NCI-H2171 (cell line): Measurements from ENCODE around the gene CCDC152.

ENCODE experiments used
- DNase-seq: peaks from one replicate; lab custom pipeline; 2025; lab: John Stamatoyannopoulos, UW

The CCDC152 gene

DNA sequence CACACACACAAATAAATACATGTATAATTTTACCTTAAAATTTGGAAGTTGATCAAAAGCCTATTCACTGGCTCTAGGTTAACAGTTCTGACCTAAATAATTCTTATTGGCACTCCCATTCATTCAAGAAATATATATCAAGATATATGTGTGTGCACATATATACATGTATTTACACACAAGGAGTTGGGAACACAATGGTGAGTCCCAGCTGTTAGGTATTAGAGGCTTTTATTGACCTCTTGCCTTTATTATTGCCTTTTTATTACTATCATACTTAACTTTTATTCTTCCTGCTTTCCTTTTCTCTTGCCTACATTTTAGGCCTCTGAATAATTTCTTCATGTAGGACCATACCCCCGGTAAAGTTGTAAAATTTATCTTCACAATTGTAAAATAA, 25.0 kb downstream of the CCDC152 start:
- DNase-seq, result no peak

DNA sequence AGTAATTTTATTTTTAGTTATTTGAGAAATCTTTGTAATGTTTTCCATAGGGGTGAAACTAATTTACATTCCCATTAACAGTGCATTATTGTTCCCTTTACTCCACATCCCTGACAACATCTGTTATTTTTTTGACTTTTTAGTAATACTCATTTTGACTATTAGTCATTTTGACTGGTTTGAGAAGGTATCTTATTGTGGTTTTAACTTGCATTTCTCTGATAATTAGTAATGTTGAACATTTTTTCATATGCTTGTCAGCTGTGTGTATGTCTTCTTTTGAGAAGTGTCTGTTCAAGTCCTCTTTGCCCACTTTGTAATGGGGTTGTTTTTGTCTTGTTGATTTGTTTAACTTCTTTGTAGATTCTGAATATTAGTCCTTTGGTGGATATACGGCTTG, 27.5 kb downstream of the CCDC152 start:
- DNase-seq, result no peak

DNA sequence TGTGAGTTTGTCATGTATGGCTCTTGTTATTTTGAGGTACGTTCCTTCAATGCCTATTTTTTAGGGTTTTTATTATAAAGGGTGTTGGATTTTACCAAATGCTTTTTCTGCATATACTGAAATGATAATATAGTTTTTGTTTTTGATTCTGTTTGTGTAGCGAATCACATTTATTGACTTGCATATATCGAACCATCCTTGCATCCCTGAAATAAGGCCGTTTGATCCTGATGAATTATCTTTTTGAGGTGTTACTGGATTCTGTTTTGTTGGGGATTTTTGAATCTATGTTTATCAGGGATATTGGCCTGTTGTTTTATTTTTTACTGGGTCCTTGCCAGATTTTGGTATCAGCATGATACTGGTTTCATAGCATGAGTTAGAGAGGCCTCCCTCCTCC, 29.1 kb downstream of the CCDC152 start:
- no peak for DNase-seq

DNA sequence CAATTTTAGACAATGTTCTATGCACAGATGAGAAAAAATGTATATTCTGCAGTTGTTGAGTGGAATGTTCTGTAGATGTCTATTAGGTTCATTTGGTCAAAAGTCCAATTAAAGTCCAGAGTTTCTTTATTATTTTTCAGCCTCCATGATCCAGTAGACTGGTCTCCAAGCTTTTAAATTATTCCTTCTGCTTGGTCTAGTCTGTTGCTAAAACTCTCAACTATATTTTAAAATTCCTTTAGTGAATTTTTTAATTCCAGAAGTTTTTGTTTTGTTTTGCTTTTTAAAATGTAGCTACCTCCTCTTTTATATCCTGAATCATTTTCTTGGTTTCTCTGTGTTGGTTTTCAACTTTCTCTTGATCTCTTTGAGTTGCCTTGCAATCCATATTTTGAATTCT, 30.5 kb downstream of the CCDC152 start:
- no peak for DNase-seq

DNA sequence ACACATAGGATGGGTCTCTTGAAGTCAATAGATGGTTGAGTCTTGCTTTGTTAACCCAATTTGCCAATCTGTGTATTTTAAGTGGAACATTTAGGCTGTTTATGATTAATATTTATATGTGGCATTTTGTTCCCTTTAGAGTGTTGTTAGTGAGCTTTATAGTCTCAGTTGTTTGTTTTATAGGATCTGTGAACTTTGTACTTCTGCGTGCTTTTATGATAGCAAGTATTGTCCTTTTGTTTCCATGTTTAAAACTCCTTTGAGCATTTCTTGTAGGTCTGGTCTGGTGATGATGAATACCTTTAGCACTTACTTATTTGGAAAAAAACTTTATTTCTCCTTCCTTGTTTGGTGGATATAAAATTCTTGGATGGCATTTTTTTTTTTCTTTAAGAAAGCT, 31.2 kb downstream of the CCDC152 start:
- DNase-seq, result no peak

DNA sequence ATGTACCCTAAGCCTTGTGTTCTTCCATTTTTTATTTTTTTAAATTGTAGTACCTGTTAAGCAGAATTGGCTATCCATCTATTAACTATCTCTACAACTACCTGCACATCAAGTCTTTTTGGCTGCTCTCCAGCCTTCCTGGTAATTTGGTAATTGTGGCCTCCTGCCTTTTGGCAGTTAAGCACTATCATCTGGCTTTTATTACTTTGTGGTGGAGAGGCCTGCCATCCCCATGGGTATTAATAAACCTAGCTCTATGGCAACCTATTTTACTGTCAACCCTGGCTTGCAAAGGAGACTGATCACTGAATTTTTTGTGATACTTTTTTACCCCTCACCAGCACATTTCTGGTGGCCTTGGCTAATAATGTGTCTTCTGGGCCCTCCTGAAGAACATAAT, 34.5 kb downstream of the CCDC152 start:
- no peak for DNase-seq

DNA sequence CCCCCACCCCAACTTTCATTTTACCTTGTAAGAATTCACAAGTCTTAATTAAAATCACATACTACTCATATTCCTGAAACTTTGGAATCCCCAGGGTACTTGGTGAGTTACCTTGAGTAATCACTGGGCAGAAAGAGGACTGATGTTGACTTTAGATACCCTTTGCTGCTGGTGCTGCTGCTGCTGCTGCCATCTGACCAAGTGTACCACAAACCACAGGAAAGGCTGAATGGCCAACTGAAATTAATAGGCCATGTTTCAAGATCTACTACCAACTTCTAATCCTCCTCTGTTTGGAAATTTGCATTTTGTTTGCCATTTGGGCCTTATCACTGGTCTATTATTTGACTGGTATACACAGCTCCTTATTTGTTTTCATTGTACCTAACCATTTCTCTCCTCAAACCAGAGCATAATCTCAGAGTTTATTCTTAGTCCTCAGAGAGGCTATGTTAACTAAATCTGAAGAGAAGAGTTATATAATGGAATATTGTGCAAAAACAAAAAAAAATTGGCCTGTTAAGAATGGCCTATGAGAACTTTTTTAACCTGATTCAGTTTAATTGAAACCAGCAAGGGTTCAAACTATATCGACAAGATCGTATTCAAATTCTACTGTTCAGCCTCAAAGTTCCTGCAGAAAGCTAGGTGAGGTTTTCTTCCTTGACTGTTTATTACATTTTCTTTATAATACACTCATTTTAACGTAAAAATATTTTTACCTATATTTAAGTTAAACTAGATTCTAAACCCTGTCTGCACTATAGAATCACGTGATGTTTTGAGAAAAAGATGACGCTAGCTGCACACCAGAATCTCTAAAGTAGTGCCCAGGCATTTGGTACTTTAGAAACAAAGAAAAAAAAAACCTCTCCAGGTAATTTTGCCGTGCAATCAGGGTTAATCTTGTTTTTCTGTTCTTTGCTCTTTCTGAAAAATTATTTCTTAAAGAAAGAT, 41.9 kb downstream of the CCDC152 start:
- DNase-seq, result no peak

DNA sequence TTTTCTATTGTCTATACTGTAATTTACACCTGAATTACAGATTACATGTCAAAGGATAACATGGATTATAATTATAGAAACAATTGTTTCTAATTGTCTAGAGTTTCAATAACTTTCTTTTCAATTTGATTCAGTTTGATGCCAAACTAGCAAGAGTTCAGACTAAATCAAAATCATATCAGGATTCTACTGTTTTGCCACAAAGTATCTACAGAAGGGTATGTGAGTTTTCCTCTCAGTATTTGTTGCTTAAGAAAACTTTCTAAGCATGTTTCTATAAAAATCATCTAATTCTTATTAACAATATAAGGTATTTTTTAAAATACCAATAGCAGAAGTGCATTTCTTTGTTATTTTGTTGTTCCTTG, 42.6 kb downstream of the CCDC152 start:
- DNase-seq, result no peak

DNA sequence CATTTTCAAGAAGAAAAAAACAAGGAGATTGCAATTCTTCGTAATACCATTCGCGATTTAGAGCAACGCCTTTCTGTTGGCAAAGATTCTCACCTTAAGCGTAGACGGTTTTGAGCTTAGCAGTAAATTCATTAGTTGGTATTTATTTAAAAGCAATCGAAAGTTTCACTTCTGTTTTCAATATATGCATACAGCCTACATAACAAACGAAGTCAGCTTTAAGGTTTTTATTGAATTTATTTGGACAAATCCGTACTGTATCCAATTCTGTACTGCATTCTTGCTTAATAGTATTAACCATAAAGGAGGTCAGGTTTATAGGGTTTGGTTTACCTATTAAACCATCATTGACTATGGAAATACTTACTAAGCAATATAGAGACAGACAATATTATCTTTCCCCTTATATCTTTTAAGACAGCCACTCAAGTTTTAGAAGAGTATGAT, 43.1 kb downstream of the CCDC152 start:
- no peak for DNase-seq

DNA sequence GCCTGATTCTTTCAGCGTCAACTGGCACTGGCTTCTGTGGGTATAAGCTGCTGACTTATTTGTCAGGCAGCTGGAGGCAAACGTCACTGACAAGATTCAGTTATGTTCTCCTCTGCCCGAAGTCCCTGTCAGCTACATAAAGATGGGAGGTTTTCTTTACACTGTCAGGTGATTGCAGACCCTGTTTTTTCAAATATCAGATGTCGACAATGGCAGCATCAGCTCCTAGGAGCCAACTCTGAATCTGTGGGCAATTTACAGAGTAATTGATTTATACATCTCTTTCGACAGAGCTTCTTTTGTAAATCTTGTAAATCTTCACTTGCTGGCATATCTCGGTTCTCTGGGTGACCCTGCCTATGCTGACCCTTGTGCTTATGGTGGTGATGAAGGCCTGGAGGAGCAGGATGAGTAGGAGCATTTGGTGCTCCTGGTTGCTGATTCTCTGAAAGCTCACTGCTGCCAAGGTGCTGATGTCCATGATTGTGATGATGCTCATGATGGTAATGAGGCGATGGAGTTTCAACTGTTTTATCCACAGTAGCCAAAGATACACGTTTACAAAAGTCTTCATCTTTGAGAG, 44.2 kb downstream of the CCDC152 start:
- no peak for DNase-seq

DNA sequence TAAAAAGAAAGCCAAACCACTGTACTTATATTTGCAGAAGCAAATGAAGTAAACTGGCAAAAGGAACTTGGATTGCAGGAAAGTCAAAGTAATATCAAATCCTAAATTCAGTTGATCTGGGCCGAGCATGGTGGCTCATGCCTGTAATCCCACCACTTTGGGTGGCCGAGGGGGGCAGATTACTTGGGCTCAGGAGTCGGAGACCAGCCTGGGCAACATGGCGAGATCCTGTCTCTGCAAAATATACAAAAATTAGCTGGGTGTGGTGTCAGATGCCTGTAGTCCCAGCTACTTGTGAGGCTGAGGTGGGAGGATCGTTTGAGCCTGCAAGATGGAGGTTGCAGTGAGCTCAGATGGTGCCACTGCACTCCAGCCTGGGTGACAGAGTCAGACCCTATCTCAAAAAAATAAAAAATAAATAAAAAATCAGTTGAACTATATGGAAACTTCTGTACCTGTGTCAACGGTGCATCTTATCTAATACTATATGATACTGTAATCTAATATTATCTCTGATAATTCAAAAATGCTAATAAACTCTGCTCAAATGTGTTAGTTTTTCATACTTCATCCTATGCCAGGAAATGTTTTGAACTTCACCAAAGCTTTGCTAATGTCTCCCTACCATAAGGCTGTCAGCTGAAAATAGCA, 45.0 kb downstream of the CCDC152 start:
- DNase-seq, result no peak

DNA sequence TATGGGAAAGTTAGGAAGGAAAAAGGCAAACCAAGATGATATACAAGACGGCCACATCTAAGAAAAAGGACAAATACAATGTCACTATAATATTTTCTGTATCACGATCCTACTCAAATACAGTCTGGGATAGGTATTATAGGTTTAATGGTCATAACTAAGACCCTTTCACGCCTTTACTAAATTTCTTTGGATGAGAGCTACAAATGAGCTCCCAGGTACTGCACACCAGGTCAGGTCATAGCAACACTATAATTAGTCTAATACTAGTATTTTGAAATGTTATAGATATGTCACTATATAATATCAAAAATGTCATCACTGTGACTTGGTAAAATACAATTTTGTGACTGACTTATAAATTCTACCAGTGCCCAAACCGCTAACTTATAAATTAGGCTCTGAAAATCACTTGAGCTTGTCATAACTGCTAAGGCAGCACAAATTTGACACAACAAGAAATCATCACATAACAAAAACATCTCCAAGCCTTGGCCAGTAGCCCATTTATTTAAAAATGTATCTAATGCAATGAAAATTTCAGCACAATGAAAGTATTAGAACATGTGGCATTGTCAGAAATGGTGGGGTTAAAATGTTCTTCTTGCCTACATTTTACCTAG, 48.2 kb downstream of the CCDC152 start:
- no peak for DNase-seq

DNA sequence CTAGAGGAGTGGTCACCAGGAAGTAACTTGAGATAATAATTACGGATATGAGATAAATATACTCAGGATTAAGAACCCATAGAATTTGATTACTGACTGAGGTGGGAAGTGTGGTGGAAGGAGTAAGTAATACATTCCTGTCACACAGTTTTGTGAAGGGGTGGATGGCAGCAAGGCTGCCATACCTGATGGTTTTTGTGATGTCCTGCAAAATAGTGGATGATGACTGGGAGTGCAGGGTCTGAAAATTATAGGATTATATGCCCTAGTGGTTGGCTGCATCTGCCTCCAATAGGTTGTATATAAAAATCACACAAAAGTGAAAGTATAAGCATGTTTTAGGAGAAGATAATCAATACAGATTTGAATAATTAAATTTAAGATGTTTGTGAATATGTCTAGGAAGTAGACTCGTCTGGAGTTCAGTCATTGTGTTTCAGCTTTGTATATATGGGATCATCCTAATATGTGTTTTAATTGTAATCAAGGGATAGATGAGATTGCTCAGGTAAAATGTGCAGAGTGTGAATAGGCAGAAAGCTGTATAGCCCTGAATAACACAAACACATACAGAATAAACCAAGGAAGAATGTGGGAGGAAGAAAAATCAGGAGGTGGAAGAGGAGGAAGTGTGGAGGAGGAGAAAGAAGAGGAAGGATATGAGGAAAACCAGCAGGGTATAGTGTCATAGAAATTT, 49.5 kb downstream of the CCDC152 start:
- DNase-seq, result no peak

DNA sequence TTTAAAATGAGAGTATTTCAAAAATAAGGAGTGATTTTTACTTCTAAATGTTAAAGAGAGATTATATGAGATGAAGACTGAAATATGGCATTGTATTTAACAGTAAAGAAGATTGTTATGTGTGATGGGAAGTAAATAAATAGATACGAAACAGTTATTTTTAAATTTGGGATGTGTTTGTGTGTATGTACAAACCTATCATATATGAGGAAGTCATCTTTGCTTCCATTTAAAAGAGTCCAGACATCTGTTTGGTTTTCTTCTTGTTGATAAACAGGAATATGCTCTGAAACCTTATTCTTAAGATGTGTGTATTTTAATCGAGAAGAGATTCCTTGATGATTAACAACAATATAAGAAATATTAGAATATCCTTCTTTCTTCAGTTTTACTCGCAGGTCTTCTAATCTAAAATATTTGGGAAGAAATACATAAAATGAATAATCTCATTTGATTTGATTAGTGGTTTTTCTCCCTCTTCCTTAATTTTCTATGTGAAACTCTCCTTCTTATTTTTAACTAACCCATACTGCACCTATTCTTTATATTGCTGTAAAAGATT, 50.2 kb downstream of the CCDC152 start:
- DNase-seq, result no peak

DNA sequence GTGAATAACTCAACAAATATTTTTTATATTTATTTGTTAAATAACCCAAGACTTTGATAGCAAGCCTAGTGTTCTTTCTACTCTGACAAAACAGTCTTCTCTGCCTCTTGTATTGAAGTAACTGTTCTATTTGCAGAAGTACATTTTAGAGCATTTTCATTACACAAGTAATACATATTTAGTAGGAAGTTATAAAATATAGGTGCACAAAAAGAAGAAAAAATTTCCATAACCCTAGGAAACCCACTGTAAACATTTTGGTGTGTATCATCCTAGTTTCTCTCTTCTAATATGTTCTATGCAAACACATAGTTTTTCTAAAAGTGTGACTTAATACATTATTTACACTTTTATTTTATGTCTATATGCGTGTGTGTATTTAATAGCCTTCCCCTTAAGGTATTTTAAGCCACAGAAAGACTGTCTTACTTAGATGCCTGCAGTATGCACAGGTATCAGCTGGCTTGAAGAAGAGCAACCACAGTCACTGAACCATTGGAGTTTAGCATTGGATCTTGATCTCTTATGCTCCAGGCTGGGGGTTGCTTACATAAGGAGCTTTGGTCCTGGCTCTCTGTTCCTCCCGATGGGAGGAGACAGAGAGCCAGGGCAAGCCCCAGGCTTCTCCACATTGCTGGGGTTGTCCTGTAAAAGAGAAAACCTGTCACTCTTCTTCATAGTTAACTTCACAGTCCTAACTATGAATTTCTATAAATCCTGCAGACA, 51.3 kb downstream of the CCDC152 start:
- DNase-seq, result no peak

DNA sequence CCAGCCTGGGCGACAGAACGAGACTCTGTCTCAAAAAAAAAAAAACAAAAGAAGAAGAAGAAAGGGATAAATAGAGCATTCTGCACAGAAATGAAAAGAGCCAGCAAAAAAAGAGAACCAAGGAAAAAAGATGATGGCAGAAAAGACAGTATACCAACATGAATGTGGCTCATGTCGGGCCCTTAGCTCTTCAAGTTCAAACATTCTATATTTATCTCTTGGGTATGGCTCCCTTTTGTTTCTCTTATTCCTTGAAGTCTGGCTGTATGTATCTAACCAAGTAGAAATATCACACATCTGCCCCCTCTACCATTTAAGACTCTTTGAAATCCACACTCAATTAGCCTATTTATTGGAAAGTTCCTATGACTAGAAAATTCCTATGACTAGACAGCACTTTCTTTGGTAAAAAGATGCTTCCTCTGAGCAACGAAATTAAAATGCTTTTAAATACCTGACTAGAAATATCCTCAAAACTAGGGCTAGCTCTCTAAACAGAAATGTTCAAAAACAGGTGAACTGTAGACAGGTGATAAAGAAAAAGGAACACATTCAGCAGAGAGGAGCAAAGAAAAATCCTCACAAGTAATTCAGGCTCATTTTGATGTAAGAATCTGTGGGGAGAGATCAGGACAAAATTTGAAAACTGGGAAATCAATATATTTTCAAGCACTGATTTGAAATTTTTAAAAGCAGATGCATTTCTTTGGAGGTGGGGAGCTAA, 52.4 kb downstream of the CCDC152 start:
- DNase-seq, result no peak

DNA sequence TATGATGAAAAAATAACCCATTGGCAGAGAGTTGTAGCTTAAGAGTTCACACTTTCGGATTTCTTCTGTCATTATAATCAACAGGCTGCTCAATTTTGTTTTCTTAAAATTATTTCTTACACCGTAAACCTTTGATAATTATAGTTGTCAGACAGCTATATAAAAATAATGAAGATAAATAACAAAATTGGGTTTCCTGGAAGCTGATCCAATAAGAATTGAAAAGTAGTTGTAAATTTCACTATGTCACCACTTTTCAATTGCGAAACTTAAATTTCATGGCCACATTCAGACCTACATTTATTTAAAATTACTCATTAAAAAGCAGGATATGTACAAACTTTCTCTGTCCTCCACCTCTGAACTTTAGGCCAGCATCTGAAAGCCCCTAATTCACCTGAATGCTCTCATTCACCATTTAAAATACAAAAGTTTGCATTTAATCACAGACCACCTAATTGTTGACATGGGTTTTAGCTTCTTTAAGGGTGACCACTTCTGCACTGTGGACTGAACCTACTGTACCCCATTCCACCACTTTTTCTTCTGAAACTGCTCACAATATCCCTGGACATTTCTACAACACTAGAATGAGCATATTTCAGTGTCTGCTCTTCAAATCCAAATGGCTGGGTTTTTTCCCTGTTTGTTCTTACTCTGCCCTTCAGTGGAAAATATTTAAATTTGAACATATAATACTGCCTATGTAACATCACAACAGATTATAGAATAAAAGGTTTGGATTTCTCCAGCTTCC, 54.4 kb downstream of the CCDC152 start:
- no peak for DNase-seq

DNA sequence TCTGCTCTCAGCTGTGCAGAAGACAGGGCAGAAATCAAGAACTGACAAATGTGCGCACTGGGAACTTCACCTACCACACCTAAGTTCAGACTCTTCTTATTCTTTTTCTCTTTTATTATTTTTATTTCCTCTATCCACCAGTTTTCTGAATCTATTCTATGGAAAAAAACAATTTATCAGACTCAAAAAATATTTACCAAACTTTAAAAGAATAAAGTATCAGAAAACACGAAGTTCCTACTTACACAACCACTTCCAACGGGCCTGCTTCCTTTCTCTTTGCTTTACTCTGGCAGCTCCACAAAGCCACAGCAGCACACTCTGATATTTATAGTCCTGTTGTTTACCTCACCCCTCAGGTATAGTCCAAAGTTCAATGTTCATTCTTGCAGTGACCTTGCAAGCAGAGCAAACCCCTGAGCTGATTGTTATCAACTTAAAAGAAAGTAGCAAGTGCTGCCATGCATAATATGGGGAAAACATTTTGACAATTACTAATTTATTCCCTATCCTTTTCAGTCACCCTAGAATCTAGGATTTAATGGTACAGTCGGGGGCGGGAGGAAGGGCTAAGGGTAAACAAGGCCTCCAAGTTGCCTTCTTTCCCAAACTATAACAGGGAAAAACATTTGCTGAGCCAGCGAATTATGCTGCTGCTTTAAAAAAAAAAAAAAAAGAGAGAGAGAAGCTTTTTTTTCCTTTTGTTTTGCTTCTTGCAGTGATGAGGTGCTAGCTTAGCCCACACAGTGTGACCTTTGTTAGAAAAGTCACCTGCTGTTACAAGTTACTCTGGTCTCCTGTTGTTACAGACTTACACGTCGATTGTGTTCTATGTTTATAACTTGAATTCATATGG, 55.2 kb downstream of the CCDC152 start, which contains the start of gene SELENOP:
Gene SELENOP (minus strand): TSS at position 302 of the 856 bp plus-strand sequence. CDS start 3,539 bp downstream, outside the sequence.
- no peak for DNase-seq
